Bone marrow (tissue), 2 donors: ENCODE results near the gene NTN5.
"Not testable (repeated sequence)": the region's sequence is repeated elsewhere in the genome, so short reads cannot be mapped to it uniquely, and the experiment has no call there.

ENCODE experiments used
- DNase-seq, 2 donors: peaks; one replicate each; lab custom pipeline; 2025; lab: John Stamatoyannopoulos, UW

Gene NTN5

DNA sequence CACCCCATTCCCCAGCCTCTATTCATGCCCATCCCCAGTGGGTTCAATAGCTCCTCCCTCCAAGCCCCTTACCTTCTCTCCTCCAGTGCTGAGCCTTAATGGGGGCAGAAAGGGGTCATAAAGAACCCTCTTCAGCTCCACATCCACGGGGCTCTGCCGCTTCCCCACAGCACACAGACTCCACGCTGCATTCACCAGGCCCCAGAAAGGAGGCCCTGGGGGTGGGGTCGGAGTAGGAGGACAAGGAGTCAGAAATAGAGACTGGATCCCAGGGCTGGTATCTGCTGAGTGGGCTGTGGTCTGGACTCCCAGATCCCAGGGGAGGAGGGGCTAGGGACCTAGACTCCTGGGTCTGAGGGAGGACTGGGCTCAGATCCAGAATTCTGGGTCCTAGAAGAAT is 28.5 kb downstream of the NTN5 start:
- DNase-seq: no peak

DNA sequence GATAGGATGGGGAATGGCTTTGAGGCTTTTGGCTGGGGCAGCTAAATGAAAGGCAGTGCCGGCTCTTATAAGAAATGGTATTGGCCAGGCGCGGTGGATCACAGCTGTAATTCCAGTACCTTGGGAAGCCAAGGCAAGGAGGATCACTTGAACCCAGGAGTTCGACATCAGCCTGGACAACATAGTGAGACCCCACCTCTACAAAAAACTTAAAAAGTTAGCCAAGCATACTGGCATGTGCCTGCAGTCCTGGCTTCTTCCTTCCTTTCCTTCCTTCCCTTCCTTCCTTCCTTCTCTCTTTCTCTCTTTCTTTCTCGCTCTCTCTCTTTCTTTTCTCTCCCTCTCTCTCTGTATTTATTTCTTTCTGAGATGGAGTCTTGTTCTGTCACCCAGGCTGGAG is 30.0 kb downstream of the NTN5 start:
- no peak for DNase-seq

DNA sequence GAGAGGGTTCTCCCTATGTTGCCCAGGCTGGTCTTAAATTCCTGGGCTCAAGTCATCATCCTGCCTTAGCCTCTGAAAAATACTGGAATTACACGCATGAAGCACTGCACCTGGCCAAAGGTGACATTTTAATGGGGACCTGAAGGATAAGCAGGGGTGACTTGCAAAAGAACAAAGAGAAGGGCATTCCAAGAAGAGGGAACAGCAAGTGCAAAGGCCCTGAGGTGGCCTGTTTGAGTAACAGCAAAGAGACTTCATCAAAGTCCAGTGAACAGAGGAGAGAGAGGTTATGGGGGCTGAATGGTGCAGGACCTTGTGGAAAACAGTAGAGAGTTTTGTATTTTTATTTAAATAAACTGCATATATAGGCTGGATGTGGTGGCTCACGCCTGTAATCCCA is 31.0 kb downstream of the NTN5 start:
- DNase-seq: no peak

DNA sequence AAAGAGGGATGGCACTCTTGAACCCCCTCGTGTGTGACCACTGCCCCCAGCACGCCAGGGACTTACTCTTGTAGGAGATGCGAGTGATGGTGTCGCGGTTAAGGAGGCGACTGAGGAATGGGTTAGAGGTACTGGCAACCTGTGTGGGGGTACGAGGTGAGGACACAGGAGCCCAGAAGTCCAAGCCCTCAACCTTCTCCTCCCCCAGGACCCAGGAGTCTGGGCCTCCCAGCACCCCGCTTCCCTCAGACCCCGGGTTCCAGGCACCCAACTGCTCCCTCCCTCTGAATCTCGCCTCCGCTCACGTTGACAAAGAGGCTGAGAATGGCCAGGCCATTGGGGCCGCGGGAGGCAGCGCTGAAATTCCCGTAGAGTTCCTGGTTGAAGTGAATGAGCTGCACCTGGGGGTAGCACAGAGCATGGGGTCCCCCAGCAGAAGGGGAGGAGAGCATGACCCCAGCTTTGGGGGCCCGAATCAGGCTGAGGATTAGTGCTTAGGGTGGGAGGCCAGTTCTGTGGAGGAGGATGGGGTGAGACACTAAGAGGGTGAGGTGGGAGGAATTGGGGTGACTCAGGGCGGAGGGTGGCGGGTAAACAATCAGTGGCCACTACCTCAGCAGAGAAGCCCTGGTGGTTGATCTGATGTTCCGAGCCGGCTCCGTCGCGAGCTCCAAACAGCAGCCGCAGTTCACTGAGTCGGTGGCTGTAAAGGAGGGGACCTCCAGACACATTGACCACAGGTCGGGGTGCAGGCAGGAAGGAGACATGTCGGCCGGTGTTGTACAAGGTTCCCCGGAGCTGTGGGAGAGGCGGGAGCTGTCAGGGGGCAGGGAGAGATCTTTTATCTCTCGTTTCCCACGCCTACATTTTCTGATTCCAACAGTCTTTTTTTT is 33.1 kb downstream of the NTN5 start:
- no peak for DNase-seq

DNA sequence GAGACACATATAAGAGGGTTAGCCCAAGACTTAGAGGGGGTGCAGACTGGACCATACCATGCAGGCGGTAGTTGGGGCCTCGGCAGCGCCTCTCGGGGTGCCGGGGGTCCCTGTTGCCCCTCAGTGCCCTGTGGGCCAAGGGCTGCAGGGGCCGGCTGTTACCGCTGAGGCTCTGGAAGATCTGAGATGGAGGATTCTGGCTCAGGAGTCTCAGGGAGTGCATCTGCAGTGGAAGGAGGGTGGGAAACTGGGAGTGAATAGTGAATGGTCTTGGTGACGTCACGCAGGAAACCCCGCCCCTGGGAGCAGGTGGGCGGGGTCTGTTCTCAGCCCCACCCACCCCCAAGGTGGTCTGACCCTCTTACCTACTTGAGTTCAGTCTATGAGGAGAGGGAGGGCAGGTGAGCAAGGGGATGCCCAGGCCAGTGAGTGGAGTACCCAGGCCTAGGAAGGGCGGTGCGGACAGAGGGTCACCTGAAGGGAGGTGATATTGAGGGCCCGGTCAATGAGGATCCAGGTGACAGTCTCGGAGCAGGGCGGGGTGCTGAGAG is 33.9 kb downstream of the NTN5 start:
- no peak for DNase-seq

DNA sequence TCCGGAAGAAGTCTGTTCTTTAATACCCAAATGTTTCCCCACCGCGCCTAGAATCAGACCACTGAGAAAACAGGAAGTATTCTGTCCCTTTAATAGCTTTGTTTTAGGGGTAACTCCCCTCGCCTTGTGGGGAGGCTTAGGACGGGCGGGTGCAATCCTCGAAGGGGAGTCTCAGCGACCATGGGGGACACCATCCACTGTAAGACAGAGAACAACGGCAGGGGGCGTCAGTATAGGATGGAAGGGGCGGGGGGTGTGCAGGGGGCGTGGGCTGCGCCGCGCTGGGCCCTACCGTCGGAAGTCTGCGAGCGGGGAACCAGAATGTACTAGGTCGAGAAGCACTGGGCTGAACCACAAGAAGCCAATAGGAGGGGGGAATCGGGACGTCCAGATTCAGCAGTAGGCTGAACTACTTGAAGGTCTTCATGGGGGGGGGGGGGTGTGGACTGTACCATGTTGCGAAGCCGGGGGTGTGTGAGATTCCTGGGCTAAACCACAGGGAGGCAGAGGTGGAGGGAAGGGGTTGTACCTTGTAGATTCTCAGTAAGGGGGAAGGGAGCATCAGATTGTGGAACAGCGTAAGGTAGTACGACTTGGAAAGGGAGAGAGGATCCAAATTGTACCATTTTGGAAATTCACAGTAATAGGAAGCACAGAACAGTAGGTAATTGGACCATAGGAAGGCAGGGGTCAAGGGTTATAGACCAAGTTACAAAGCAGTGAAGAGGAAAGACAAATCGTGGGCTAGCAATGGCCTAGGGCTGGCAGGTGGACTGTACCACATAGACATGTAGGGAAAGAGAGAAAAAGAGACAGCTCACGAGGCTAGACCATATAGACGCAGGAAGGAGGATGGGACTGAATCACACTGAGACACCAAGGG is 34.6 kb downstream of the NTN5 start:
- DNase-seq: peak; percentile 82 to 90

DNA sequence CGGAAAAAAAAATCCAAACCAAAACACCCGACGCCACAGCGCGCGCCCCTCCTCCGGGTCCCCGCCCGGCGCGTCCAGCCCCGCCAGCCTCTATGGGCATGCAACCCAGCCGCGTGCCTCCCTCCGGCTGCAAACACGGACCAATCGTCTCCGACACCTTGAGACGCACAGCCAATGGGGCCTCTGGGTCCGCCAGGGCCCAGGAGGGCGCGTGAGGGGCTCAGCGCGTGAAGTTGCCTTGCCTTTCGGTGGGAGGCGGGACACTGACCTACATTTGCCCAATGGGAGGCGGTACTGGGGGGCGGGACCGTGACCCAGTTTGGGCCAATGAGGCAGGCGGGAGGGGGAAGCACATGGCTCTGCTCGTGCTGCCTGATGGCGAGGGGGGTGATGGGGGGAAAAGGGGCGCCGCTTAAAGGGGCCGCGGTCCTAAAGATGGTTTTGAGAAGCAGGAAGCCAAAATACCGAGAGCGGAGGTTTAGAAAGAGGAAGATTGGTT is 35.3 kb downstream of the NTN5 start:
- peak; percentile 82 to 100 for DNase-seq

DNA sequence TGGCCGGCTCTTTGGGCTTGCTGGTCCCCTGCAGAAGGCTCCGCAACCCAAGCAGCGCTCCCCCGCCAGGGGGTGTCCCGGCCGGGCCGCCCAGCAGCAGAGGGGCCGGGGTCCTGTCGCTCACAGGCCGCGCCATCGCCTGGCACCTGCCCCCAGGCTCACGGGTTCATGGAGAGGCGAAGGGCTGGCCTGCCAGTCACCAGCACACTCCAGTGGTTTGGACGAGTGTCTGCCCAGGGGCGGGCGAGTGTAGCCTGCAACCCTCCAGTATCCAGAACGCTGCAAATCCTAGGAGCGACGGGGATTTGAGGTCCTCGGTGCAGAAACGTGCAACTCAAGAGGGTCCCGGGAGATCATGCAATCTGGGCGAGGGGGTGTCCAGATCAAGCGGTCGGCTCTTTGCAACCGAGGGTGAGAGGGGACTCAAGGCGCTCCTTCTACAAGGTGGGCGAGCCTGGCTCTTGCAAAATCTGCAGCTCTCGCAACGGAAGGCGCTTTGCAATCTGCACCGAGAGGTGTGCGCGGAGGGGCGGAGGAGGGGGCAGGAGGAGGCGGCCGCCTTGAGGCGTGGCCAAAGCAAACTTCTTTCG is 35.9 kb downstream of the NTN5 start, which contains the start of gene DBP:
Gene DBP, minus strand, starts transcription at position 521 of the 590 bp plus-strand sequence. Its CDS starts 385 bp downstream, at position 136.
- DNase-seq: peak in 1 of 2 donors; percentile 69

DNA sequence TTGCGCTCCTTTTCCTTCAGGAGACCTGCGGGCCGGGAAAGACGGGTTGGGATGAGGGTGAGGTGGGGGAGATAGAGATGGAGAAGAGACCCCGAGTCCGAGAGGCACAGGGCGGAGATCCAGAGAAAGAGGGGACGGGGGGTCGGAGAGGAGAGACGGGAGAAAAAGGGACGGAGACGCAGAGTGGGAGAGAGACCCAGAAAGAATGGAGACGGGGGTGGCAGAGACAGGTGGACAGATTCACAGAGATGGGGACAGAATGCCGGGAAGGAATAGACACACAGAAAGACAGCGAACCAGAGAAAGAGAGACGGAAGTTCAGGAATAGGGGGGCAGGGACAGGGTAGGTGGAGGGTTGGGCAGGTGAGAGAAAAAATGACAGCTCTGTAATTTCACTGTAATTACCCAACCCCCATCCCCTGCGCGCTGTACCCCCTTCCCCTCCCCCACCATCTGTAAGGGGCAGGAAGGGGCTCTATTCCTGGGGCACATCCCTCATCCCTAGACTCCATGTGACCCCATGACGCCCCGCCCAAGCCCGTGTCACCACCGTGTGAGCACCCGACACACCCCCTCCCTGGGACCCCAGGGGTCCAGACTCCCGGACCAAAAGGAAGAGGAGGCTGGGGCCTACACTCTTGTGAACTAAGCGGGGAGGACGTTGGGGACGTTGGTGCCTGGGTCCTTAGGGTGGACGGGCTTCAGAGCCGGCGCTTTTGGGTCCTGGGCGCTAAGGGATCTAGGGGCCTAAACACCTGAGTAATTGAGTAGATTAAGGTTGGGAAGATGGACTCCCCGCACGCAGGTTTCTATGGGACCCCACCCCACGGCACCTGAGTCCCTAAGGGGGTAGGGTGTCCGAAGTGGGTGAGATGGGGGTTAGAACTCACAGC is 36.6 kb downstream of the NTN5 start:
- no peak for DNase-seq

DNA sequence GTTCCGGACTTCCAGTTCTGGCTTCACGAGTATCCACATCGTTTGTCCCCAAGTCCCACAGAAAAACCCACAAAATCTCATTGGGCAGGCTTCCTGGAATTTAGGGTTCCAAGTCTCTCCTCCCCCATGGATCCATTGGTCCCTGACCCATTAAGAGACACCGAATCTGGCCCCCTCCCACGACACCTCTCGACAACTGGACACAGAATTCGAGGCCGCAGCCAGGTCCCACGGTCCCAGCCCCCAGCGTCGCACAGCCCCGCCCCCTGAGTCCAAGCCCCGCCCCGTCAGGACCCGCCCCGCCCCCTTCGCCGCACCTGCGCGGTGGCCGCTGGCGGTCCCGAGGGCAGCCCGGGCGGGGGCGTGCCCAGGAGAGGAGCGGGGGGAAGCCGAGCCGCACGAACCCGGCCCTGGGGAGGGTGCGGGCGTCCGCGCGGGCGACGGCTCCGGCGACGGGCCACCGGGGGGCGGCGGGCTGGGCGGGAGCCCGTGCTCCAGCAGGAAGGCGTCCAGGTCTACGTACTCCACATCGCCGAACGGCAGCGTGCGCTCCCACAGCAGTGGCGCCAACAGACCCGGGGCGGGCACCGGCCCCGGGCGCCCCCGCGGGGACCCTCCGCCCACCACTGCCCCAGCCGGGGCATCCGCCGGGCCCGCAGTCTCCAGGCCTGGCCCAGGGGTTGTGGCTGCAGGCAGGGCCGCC is 37.4 kb downstream of the NTN5 start:
- DNase-seq: peak in 1 of 2 donors; percentile 48

DNA sequence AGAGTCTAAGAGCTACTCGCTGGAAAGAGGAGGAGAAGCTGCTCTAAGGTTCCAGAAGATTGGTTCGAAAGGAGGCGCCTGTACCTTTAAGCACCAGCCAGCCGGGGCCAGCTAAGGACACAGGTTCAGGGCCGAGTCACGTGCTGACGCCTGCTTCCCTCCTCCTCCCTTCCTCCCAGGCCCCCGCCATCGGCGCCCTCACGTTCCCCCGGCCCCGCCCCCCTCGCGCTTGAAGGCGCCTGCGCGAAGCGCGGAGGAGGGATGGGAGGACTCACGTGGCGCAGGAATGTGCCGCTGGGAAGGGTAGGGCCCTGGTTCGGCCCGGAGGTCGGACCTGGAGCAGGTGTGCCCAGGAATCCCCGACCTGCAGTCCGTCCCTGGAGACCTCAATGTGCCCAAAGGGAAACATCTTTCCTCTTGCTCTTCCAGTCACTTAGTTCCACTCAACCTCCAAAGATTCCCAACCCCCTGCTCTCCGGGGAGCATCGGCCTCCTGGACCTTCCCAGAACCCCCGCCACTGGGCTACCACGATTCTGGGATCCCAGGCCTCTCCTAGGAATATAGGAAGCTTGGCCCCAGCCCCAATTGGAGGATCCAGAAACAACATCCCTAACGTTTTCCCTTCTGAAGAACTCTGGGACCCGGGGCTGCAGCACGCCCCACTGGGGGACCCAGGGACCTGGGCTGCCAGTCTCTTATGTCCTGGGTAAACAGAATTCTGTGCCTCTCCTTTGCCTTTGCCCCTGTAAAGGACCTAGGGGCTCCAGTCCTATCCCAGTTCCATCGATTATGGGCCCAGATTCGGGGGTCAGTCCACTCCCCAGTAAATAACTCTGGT is 38.2 kb downstream of the NTN5 start:
- DNase-seq: peak; percentile 58 to 80

DNA sequence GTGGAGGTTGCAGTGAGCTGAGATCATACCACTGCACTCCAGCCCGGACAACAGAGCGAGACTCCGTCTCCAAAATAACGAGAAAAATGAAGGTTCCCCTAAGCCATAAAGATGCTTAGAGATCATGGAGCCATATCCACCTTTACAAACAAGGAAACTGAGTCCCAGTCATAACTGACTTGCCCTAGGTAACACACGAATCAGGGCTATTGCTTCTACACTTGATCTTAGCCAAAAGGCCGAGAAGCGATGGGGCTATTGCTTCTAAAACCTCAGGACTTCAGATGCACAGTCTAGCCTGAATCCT is 38.8 kb downstream of the NTN5 start:
- no peak for DNase-seq

DNA sequence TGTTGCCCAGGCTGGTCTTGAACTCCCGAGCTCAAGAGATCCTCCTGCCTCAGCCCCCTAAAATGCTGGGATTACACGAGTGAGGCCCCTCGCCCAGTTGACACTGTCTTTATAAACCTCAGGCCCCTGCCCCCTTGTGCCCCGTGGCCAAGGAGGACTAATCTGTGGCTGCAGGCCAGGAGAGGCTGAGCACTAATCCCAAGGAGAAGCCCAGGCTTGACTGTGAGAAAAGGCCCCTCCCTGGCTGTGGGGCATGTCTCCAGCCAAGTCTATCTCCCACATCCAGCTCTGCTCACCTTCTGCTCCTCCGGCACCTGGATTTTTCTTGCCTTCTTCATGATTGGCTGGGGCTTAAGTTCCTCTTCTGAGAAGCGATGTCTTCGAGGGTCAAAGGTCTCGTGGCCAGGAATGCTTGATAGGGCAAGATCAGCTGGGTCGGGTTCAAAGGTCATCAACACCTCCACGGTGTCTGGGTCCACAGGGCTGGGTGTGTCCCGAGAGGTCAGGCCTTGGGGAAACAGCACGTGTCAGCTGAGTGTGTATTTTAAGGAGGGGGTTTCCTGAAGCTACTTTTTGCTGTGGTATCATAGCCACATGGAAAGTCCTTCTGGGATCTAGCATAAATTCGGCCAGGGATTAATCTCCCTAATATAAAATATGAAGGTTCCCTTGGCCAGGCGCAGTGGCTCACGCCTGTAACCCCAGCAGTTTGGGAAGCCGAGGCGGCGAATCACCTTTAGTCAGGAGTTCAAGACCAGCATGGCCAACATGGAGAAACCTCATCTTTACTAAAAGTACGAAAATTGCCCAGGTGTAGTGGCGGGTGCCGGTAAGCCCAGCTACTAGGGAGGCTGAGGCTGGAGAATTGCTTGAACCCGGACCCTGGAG is 39.4 kb downstream of the NTN5 start:
- no peak for DNase-seq

DNA sequence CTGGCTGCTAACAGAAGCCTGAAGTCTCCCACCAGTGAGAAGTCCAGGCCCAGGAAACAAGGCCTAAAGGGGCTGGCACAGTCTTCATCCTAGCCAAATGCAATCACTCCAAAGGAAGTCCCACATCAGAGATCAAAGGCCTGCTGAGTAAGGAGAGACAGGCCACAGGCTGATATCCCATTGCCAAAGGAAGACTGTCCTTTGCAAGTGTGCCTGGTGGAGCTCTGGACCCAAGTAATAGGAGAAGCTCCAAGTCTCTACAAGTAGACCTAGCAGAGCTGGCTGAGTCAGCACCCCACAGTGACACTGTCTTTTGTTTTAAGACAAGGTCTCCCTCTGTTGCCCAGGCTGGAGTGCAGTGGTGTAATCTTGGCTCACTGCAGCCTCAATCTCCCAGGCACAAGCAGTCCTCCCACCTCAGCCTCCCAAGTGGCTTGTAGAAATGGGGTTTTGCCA is 40.1 kb downstream of the NTN5 start:
- no peak for DNase-seq

DNA sequence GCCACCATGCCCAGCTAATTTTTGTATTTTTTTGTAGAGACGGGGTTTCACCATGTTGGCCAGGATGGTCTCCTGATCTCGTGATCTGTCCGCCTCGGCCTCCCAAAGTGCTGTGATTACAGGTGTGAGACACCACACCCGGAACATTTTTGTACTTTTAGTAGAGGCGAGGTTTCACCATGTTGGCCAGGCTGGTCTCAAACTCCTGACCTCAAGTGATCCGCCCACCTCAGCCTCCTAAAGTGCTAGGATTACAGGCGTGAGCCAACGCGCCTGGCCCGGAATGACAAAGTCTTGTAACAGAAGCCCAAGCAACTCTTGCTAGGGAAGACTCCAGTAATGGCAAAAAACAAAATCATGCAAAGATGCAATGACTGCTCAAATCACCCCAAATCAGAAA is 40.5 kb downstream of the NTN5 start:
- not testable (repeated sequence) for DNase-seq

DNA sequence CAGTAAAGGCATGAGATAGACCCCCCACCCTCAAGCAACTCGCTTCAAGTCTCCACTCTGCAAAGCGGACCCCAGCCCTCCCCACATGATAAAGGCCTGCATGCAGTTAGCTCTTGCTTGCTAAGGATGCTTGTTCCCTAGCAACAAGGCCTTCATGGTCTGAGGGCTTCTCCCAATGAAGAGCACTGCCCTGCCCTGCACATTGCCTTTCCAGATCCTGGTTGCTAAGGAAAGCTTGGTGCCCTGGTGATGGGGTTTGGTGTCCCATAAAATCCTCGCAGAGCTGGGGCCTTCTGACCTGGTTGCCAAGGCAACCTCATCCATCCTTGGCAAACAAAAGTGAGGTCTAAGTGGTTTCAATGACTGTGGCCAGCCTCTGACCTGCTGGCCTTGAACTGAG is 41.6 kb downstream of the NTN5 start:
- DNase-seq: no peak

DNA sequence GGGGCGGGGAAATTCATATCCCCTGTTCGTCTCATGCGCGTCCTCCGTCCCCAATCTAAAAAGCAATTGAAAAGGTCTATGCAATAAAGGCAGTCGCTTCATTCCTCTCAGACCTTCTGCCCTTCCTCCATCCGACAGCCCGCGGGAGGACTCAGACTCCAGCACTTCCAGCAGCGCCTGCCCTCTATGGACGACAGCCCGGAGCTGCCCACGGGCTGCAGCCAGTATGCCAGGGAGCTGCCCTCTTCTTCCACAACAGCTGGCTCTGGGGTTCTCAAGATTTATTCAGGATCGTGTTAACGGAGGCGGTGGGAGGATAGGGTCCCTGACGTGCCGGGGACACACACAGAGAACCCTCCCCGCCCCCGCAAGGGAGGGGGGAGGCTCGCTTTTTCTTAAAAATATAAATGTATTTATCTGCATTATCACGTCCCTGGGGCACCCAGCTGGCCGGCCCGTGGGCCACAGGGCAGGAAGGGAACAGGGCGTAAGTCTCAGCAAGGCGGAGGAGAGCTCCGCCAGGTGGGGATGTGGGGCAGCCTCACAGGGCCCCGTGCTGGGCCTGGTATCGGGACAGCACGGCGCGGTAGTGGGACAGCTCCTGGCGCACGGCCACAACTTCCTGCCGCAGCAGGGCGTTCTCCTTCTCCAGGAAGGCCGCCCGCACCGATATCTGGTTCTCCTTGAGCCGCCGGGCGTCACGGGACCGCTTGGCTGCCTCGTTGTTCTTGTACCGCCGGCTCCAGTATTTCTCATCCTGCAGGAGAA is 42.3 kb downstream of the NTN5 start:
- DNase-seq: no peak
